PC-3 (cell line): Measurements from ENCODE around the gene FOXRED2.

Experiments
- CTCF ChIP-seq: fragments of 300-600 bp; sonication (generic); conservative IDR thresholded peaks from 2 replicates; pipeline ENCODE4 v1.5.1; 2017; ENCODE audit warnings: antibody characterized with exemption, low read depth, mild to moderate bottlenecking, low read length
- EZH2 ChIP-seq: fragments of 300-600 bp; sonication (generic); IDR thresholded peaks from one replicate; pipeline ENCODE4 v1.6.1; 2017; ENCODE audit warnings: antibody characterized with exemption, mild to moderate bottlenecking, low read length; ENCODE audit not compliant: unreplicated experiment
- EZH2phosphoT487 ChIP-seq: fragments of 300-600 bp; sonication (generic); IDR thresholded peaks from 2 replicates; pipeline ENCODE4 v1.6.1; 2018; ENCODE audit warnings: mild to moderate bottlenecking, antibody characterized with exemption, low read length, borderline replicate concordance

GRCh38 chr22:36452250-36452977 lies 54.4 kb downstream of the FOXRED2 start:
- TF ChIP-seq CTCF (no peak), EZH2phosphoT487 (no peak), EZH2 (no peak)
